HPDE6-E6E7 (cell line): ENCODE measurements around the gene RAMP2.
"Not testable (repeated sequence)": the region's sequence is repeated elsewhere in the genome, so short reads cannot be mapped to it uniquely, and the experiment has no call there.

Experiments used
- DNase-seq: peaks from one replicate; pipeline ENCODE4 v3.0.0; 2011; ENCODE audit warnings: missing footprints; ENCODE audit errors: extremely low spot score

The RAMP2 gene, protein sequence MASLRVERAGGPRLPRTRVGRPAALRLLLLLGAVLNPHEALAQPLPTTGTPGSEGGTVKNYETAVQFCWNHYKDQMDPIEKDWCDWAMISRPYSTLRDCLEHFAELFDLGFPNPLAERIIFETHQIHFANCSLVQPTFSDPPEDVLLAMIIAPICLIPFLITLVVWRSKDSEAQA

DNA sequence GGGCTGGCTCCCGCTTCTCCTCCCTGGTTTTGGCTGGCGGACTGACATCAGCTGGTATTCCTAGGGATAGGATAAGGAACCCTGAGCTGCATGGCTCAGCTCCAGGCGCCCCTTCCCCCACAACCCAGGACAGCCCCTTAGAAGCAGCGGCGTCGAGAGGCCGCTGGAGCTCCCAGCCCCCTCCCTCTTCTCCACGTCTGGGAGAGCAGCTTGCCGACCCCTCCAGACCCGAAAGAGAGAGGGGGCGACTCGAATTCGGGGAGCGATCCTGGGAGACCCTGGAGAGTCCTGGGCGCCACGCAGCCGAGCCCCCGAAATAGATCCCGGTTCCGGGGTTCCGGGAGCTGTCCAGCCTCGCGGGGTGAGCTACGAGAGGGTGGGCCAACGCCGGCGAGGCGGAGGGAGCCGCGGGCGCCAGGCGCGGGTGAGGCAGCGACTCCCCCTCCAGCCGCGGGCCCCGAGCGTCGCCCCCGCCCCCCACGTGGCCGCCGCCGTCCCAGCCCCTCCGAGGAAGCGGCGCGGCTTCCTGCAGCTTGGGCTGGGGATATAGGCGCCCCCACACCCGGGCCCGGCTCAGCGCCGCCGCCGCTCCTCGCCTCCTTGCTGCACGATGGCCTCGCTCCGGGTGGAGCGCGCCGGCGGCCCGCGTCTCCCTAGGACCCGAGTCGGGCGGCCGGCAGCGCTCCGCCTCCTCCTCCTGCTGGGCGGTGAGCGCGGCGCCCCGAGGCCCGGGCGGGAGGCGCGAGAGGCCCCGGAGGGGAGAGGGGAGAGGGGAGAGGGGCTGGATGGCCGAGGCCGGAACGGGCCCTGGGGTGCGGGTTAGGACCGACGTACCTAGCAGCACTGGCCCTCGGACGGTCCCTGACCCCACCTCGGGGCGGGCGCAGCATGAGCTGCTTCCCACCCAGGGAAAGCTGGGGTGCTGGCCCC lies at the start of gene RAMP2:
Gene RAMP2 (plus strand): TSS at position 576 of the 930 bp plus-strand sequence. CDS start 35 bp downstream, at position 611.
- DNase-seq = no peak

DNA sequence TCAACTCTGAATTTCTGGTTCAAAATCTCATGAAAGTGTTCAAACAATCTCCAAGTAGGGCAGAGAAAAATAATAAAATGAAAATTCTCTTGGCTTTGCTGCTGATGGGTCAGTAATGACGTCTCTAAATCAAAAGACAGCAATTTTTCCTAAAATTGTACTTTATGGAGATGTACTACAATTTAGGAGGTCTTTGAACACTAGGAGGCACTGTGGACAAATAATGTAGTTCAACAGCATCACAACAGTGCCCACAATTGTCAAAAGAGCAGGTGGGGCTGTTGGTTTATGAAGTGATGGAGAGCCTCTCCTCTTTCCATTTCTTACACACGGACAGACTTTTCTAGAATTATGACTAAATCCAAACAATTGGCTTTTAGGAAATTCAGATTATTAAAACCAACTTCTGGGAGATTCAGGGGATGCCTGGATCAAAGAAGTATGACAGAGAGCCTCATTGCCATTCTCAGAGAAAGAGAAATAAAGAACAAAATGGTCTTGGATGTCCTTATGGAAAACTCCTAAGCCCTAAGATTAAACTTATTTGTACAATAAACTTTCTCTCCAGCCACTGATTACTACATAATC lies 39.9 kb upstream of the RAMP2 start:
- peak; percentile 46 for DNase-seq

DNA sequence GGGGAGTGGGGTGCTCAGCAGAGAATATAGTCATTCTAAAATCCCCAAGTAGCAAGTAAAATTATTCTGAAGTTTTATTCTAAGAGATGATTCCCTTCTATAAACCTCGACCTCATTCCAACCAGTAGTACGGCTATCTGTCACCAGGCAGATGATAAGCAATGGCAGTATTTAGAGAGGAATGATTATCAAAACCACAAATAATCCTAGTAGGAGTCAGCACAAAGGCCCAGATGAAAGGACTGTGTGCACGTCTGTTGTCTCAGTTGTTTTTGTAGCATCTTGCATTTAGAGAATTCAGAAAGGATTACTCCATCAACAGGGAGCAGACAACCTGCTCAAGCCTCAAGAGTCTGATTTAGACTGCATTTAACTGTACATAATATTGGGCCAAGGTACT lies 37.4 kb upstream of the RAMP2 start:
- DNase-seq = no peak

DNA sequence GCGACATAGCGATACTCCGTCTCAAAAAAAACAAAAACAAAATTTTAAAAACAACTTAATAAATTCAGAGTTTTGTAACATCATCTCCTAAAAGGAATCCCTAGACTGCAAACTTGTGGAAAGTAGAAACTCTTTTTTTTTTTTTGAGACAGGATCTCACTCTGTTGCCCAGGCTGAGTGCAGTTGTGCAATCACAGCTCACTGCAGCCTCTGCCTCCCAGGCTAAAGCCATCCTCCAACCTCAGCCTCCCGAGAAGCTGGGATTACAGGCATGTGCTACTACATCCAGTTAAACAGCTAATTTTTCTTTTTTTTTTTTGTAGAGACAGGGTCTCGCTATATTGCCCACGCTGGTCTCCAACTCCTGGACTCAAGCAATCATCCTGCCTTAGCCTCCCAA lies 35.9 kb upstream of the RAMP2 start:
- DNase-seq = no peak

DNA sequence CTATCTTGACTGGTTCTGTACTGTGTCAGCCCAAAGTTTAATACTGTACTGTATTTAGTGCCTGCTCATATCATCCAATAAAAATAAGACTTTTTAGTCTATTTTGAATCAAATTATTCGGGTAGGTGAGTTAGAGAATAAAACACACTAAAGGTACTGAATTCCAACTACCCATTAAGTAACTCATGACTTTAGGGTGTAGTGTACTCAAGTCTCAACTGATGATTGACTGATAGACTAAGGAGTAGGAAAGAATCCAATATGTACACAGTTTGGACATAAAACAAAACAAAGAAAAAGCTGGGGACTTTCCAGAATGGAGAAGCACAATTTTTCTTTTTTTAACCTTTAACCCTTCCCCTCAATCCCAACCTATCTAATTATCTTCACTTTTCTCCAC lies 20.3 kb upstream of the RAMP2 start:
- DNase-seq = no peak

DNA sequence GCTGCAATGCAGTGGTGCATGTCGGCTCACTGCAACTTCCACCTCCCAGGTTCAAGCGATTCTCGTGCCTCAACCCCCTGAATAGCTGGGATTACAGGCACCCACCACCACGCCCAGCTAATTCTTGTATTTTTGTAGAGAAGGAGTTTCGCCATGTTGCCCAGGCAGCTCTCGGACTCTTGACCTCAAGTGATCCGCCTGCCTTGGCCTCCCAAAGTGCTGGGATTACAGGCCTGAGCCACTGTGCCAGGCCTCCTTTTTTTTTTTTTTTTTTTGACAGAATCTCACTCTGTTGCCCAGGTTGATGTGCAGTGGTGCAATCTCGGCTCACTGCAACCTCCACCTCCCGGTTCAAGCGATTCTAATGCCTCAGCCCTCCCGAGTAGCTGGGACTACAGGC lies 18.1 kb upstream of the RAMP2 start:
- not testable (repeated sequence) for DNase-seq

DNA sequence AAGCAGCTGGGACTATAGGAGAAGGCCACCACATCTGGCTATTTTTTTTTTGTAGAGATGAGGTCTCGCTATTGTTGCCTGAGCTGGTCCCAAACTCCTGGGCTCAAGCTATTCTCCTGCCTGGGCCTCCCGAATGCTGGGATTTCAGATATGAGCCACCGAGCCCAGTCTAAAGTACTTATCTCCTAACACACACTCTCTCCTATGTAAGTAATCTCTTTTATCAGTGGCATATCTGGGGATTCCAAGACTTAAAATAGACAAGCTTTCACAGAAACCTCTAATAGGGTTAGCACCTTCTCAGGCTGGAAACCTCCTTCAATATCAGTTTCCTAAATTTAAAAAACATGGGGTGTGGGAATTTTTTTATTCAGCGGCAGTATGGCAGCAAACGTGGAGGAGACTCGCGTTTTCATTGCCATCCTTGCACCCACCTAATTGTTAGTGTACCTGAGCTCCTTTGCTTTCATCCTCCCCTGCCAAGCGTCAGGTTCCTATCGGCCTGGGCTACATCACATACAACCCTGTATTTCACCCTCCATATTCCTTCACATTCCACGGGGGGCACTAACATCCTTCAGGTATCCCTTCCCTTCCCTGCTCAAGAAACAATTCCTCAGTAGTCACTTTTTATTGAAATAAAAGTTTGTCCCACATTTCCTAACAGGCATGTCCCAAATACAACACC lies 17.3 kb upstream of the RAMP2 start:
- no peak for DNase-seq

DNA sequence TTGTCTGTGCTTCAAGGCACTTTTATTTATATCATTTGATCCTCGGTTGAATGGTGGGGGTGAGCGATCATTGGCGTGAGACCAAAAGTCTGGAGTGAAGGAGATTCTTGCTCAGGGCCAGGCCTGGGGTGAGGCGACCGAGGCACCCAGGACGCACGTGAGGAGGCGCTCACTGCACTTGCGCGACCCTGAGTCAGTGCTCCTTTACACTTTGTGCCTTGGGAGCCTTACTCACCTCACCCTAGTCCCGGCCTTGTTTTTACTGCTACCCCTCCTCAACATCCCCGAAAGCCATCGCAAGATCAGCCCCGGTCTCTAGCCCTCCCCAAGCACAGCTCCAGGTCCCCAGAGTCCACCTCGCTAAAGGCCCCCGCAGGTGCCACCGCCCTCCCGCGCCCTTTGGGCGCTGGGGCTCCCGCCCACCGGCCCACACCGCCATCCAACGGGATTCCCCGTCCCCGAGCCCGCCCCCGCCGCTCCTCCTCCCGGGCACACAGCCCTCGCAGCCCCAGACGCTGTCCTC lies 16.7 kb upstream of the RAMP2 start:
- peak; percentile 73 for DNase-seq

DNA sequence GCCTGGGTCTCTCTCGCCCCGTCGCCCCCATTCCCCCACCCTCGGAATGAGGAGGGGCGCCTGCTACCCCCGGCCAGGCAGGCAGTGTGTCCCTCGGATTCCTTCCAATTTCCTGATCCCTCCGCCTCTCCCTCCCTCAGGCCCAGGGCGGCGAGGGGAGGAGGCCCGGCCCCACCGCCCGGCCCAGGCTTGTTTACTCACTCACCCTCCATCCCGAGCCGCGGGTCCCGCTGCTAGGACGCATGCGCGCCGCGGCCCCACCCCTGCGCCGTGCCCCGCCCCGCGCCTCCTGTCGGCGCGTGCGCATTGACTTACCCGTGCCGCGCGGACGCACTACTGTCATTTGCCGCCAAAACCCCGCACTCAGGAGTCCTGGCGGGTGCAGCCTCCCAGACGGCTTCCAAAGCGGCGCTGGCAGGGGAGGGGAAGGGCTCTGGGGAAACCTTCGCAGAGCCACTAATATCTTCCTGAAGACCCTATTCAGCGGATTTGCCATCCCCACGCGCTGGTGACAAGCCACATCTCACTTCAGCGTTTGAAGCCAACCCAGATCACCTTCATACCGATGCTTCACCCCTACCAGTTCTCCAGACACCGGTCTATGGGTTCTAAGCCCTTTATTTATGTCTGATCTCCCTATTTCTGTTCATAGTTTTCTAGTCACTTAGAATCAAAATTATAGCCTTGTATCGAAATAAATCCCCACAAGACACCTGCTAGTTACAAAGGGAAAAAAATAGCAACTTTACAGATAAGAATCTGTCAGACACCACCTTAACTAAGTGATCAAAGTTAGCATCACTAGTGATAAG lies 16.0 kb upstream of the RAMP2 start, which contains the start of gene EZH1:
Gene EZH1 (minus strand): TSS at position 235 of the 812 bp plus-strand sequence. CDS start 16,099 bp downstream, outside the sequence.
- DNase-seq = peak; percentile 100

DNA sequence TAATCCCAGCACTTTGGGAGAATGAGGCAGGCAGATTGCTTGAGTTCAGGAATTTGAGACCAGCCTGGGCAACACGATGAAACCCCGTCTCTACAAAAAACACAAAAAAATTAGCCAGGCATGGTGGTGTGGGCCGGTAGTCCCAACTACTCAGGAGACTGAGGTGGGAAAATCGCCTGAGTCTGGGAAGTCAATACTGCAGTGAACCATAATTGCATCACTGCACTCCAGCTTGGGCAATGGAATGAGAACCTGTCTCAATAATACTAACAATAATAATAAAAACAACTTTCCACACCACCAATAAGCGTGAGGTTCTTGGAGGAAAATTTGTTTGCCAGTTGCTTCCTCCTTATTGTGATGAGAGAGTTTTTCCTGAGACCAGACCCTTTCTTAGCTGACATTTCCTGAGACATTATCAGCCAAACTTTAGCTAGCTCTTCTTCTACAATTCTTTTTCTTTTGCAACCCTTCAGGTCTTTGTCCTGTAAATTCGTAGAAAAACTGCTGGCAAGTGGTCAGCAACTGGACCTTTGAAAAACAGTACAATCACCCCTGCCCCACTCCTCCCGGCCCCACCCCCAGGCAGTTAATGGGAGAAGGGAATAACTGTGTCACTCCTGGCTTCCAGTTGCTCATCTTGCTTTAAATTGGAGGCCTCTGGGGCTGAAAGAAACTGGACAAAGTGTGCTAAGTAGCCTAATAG lies 12.7 kb upstream of the RAMP2 start:
- DNase-seq = no peak

DNA sequence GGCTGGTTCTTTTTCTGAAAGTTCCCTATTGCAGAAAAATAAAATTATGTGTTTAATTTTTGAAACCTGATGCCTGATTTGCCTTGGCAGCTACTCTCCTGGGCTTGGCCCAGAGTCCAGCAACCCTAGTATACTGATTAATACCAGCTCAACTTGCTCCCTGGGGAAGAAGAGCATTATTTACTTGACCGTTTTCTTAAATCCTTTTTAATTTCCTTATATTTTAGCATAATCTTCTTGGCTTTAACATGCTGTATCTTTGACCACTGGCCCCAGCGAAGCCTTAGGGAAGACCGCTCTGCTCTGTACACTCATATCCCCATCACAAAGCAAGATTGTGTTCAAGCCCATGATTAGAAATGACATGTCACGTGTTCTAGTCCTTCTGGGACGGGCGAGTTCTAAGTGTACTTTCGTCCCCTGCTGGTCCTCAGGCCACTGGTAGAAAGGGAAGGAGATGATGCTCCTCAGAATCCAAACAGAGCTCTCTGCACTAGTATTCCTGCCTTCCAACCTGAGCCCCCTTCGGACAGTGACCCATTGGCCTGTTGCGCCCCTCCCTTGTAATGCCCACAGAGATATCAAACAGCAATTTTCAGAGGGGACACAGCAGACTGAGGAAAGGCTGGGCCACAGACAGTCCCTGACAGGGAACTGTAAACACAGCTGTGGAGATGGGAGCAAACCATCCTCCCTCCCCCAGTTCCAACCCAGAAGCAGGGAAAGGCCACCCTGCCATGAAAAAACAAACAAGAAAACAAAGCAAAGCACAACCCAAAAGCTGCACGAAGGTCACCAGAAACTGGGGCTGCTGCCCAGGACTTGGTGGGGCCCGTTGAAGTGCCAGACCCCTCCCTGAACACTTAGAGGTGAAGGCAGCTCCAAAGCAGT lies 11.9 kb upstream of the RAMP2 start:
- DNase-seq = no peak

DNA sequence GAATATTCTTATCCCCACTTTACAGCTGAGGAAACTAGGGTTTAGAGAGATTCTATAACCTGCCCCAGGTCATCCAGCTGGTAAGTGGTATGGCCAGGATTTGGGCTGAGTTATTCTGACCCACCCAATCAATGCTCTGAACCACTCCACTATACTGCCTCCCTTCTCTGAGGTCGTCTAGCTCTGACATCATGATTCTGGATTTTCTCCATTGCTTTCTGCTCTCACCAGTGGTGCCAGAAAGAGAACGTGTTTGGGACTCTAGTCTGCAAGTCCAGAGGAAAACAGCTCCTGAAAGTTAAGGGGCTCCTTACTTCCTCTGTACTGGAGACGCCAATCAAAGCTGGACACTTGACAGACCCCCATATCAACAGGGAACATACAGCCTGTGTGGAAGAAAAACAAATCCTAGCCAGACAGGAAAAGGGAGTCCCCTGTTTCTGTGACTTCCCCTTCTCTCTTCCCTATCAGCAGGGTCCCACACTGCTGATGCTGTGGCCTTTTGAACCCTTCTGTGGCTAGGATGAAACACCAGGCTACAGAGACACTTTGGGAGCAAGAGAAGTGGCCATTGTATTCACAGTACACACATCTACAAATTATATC lies 10.2 kb upstream of the RAMP2 start:
- no peak for DNase-seq

DNA sequence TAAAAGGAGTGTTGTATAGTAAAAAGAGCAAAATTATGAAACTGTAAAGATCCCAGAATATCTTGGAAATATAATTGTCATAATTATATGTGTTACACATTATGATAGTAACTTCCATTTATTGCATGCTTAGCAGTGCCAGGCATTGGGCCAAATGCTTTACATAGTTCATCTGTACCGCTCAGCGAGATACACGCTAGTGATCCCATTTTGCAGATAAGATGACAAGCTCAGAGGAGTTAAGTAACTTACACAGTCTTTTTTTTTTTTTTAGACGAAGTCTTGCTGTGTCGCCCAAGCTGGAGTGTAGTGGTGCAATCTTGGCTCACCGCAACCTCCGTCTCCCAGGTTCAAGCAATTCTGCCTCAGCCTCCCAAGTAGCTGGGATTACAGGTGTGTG lies 9.4 kb upstream of the RAMP2 start:
- DNase-seq = no peak

DNA sequence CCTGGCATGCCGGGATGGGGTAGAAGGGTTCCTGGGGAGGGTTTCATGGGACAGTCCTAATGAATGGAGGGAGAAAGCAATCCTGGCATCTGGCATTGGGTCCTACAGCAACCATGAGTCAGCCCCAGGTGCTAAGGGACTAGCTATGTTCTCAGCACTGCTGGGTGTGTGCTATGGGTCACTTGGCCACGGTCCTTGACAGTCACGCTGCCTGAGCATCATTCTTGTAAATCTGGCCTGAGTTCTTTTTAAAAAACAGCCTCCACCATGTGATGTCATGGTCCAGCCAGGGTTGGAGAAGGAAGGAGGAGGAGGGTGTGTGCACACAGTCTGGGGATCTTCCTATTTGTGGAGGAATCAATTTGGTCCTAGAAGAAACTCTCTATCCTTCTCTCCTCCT lies 6.2 kb upstream of the RAMP2 start:
- DNase-seq = no peak

DNA sequence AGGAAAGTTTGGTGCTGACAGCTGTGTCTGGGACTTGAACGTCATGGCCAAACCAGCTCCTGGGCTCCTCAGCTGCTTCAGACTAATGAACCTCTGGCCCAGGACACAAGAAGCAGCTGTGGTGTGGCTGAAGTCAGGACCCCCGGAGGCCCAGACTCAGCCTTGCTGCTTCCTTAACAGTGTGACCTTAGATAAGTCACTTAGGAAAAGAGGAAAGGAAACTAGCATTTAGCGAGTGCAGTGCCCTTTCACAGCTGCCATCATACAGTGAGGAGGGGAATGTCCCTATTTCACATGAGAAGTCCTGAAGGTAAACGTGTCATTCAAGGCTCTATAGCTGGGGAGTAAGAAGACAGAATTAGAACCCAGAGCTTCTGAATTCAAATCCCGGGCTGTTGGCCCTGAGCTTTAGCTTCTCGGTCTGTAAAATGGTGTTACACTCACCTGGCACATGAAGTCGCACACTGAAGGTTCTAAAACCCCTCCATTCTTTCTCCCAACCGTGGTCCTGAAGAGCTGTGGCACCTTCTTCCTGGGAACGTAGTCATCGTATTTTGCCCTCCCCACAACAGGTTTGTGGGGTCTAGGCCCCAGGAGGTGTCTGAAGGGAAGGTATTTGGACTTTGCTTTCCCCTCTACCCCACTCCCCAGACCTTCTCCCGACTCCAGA lies 910 bp upstream of the RAMP2 start:
- DNase-seq = no peak

DNA sequence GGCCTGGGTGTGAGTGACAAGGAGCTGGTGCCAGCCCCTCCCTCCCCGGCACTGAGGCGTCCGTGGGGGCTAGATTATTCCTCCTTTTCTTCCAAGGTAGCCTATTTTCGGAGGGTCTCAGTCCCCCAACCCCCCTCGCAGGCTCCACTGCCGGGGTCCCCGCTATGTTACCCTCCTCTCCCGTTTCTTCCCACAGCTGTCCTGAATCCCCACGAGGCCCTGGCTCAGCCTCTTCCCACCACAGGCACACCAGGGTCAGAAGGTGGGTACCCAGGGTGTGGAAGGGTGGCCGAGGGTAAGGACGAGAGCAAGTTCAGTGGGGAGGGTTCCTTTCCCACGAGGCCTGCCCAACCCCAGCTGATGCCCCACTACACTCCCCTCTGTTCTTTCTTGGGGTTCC lies 611 bp downstream of the RAMP2 start:
- no peak for DNase-seq

DNA sequence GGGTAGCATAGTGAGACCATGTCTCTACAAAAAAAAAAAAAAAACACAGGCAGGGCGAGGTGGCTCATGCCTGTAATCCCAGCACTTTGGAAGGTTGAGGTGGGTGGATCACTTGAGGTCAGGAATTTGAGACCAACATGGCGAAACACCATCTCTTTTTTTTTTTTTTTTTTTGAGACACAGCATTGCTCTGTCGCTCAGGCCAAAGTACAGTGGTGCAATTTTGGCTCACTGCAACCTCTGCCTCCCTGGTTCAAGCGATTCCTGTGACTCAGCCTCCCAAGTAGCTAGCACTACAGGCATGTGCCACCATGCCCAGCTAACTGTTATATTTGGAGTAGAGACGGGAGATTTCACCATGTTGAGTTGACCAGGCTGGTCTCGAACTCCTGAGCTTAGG lies 5.1 kb downstream of the RAMP2 start:
- no peak for DNase-seq

DNA sequence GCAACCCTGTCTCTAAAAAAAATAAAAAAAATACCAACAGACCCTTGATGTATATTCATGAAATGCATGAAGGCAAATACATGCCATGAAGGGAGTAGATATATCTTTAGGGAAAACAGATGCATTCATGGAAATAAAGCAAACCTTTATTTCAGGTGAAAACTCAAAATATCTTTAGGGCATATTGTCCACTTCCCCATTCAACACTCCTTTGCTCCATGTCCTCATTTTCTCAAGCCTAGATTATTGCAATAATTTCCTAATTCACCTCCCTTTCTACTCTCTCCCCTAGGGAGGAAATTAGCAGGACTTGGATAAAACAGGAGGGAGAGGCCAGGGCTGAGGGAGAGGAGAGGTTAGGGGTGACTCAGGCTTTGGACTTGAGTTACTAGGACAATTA lies 6.5 kb downstream of the RAMP2 start:
- DNase-seq = no peak
